ENCODE measurements around the gene HEMK1. TPM values are rescaled to one million over a fixed set of nuclear protein-coding genes. Genes with fewer than 3 reads are reported as not detected.

HEMK1 gene
- total RNA-seq, 1 donor = 8.6 TPM

DNA sequence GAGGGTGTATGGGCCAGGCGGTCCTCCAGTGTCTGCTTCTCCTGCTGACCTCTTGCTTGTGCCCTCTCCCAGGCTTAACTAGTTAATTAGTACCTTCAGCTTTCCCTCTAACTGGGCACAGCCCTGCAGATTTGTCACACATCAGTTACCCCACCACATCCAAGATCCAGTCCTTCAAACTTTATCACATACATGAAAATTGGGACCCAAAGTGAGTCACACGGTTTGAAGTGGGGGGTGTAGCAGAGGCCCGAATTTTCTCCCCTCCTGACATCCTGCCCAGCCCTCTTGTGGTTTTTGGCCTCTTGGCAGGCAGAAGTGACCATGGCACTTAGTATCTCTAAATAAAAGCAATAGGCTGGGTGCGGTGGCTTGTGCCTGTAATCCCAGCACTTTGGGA, 51.5 kb downstream of the HEMK1 start:
- TF ChIP-seq, protein P1, sequence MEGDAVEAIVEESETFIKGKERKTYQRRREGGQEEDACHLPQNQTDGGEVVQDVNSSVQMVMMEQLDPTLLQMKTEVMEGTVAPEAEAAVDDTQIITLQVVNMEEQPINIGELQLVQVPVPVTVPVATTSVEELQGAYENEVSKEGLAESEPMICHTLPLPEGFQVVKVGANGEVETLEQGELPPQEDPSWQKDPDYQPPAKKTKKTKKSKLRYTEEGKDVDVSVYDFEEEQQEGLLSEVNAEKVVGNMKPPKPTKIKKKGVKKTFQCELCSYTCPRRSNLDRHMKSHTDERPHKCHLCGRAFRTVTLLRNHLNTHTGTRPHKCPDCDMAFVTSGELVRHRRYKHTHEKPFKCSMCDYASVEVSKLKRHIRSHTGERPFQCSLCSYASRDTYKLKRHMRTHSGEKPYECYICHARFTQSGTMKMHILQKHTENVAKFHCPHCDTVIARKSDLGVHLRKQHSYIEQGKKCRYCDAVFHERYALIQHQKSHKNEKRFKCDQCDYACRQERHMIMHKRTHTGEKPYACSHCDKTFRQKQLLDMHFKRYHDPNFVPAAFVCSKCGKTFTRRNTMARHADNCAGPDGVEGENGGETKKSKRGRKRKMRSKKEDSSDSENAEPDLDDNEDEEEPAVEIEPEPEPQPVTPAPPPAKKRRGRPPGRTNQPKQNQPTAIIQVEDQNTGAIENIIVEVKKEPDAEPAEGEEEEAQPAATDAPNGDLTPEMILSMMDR (IDR thresholded peaks at IDR 0.05; ENCODE audit: insufficient read depth, low read depth, low read length) = no peak
- DNase-seq (ENCODE audit: low read depth) = no peak
- no peak overlapping the region for H3K4me3 ChIP-seq (ENCODE audit: low read depth, low read length)

DNA sequence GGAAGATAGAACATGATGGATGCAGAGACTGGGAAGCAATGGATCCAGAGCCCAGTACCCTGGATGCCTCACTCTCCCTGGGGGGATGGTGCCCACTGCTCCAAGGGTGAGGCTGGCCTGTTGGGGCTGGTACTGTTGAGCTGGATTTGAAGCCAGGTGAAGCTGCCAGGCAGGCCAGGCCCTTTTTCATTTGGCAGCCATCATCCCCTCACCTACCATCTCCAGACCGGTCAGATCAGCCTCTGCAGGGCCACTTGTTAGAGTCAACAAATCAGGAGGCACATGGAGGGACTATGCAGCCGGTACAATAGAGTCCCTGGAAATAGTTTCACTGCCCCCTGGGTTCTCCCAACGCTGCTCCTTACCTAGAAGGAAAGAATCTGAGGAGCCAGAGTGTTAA, 53.6 kb downstream of the HEMK1 start:
- DNase-seq (ENCODE audit: low read depth) = no peak
- H3K4me3 ChIP-seq (ENCODE audit: low read depth, low read length) = no peak overlapping the region
- TF ChIP-seq, protein P1 (IDR thresholded peaks at IDR 0.05; ENCODE audit: insufficient read depth, low read depth, low read length) = no peak

DNA sequence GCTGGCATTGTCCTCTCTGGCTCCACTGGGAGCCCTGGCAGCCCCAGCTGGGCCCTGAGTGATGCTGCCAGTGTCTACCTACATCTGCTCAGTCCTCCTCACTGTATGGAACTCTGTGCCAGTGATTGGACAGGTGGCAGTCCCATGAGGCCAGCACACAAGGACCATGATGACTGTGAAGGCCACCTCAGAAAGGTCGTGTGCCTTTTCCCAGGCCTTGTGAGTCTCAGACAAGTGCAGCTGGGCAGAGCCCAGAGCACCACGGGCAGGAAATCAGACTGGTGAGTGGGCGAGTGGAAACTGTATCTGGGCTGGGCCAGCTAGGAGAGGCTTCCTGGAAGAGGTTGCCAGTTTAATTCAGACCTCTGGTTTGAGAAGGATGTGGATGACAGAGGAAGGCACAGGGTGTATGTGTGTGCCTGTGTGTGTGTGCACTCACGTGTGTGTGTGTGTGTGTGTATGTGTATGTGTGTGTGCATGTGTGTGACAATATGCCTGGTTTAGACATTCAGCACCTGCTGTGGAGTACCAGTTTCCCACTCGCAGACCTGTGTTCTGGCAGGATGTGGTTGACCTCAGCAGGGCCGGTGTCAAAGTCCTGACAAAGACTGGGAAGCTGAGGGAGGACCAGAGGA, 54.6 kb downstream of the HEMK1 start:
- no peak overlapping the region for H3K4me3 ChIP-seq (ENCODE audit: low read depth, low read length)
- DNase-seq (ENCODE audit: low read depth) = no peak
- TF ChIP-seq, protein P1 (IDR thresholded peaks at IDR 0.05; ENCODE audit: insufficient read depth, low read depth, low read length) = no peak

DNA sequence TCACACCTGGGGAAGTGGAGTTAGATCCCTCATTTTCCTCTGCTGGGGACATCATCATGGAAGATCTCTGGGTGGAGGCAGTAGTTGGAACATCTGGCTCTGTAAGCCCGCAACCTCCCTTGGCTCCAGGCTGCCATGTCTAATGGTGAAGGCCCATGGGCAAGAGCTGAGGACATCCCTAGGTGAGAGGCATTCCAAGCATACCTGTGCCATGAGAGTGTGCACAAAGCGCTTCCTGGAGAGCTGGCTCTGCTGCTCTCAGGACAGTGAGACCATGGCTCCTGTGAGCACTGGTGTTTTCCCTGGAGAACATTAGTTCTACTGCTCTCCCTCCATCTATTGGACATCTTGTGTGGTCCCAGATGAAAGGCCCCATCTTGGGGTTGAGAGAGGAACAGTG, 55.3 kb downstream of the HEMK1 start:
- TF ChIP-seq, protein P1 (IDR thresholded peaks at IDR 0.05; ENCODE audit: insufficient read depth, low read depth, low read length) = no peak
- DNase-seq (ENCODE audit: low read depth) = no peak
- H3K4me3 ChIP-seq (ENCODE audit: low read depth, low read length) = no peak overlapping the region

DNA sequence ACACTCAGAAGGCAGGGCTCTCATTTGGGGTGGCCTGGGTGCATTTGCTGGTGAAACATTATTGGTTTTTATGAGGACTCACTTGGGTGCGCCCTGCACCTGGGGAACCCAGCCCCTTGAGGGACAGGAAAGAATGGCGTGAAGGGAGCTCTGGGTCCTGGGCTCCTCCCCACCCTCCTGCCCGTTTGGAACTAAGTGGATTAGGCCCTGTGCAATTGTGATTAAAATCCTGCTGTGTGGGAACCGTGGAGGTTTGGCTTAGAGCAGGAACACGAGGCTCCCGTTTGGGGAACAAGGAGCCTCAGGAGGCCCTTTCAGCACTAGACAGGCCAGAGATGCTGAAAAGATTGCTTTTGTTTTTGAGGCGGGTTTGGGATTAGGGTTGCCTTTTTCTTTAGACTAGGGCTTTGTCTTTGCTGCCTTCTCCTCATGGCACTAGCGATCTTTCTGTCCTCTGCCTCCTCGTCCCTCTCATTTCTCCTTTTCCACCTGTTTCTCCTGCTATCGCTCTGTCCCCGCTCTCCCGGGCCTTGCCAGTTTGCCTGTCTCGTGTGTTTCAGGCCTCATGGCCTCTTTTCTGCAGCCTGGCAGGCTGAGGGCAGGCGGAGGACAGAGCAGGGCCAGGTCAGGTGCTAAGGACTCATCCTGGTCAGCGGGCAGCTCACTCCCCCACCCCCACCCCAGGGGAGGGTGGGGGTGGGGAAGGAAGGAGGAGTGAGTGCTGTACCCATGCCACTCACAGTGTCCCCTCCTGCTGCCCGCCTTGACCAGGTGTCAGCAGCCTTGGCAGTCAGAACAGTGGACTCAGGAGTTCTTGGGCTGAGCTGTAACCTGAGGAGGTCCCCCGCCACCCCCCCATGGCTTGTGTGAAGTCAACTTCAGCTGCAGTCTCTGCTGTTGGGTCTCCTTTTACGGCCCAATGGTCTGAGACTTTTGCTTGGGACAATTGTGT, 56.2 kb downstream of the HEMK1 start:
- TF ChIP-seq, protein P1 (IDR thresholded peaks at IDR 0.05; ENCODE audit: insufficient read depth, low read depth, low read length) = no peak
- DNase-seq (ENCODE audit: low read depth) = no peak
- no peak overlapping the region for H3K4me3 ChIP-seq (ENCODE audit: low read depth, low read length)

DNA sequence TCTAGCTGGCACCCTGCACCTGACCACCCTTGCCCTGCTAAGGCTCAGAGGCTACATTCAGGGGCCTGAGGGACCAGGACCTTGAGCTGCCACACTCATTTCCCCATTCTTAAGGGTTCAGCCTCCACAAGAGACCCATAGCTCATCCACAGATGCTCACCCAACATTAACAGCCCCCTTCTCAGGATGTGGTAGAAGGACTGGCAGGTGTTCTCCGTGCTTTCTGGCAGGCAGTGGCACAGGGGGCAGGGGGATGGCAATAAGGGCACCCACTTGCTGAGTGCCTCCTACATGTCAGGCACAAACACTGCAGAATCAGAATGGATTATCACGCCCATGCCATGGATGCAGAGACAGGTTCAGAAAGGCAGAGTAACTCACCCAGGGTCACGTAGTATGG, 57.1 kb downstream of the HEMK1 start:
- DNase-seq (ENCODE audit: low read depth) = no peak
- TF ChIP-seq, protein P1 (IDR thresholded peaks at IDR 0.05; ENCODE audit: insufficient read depth, low read depth, low read length) = no peak
- H3K4me3 ChIP-seq (ENCODE audit: low read depth, low read length) = no peak overlapping the region

Data from fibroblast of villous mesenchyme (primary cell).